Measurements from ENCODE around the gene GSPT1.

GRCh38 chr16:11956558-11956957 lies 40.8 kb upstream of the GSPT1 start:
- TF ChIP-seq, protein P1, sequence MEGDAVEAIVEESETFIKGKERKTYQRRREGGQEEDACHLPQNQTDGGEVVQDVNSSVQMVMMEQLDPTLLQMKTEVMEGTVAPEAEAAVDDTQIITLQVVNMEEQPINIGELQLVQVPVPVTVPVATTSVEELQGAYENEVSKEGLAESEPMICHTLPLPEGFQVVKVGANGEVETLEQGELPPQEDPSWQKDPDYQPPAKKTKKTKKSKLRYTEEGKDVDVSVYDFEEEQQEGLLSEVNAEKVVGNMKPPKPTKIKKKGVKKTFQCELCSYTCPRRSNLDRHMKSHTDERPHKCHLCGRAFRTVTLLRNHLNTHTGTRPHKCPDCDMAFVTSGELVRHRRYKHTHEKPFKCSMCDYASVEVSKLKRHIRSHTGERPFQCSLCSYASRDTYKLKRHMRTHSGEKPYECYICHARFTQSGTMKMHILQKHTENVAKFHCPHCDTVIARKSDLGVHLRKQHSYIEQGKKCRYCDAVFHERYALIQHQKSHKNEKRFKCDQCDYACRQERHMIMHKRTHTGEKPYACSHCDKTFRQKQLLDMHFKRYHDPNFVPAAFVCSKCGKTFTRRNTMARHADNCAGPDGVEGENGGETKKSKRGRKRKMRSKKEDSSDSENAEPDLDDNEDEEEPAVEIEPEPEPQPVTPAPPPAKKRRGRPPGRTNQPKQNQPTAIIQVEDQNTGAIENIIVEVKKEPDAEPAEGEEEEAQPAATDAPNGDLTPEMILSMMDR (IDR thresholded peaks at IDR 0.05) = no peak
- no peak for TF ChIP-seq POLR2A (IDR thresholded peaks at IDR 0.05)
